NCI-H2227 (cell line): ENCODE data around the gene HTR3B.
"Not testable (repeated sequence)": the region's sequence is repeated elsewhere in the genome, so short reads cannot be mapped to it uniquely, and the experiment has no call there.

Experiments used
- DNase-seq: peaks from one replicate; lab custom pipeline; 2025; ENCODE audit not compliant: unreplicated experiment; lab: John Stamatoyannopoulos, UW

Gene HTR3B

DNA sequence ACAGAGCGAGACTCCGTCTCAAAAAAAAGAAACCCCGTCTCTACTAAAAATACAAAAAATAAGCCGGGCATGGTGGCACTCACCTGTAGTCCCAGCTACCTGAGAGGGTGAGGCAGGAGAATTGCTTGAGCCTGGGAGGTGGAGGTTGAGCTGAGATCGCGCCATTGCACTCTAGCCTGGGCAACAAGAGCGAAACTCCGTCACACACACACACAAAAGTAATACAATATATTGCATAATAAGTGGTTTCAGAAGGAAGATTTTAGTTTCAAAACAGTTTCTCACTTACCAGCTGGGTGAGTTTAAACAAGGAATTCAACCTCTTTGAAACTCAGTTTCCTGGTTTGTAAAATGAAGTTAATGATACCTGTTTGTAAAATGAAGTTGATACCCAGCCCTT lies 37.7 kb downstream of the HTR3B start:
- DNase-seq = no peak

DNA sequence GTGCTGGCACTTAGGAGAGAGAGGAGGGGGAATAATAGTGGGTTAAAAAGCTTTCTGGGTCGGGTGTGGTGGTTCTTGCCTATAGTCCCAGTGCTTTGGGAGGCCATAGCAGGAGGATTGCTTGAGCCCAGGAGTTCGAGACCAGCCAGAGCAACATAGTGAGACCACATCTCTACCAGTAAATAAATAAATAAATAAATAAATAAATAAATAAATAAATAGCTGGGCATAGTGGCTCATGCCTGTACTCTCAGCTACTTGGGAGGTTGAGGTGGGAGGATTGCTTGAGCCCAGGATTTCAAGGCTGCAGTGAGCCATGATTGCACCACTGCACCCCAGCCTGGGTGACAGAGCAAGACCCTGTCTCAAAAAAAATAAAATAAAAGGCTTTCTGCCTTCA lies 41.6 kb downstream of the HTR3B start:
- DNase-seq = not testable (repeated sequence)

DNA sequence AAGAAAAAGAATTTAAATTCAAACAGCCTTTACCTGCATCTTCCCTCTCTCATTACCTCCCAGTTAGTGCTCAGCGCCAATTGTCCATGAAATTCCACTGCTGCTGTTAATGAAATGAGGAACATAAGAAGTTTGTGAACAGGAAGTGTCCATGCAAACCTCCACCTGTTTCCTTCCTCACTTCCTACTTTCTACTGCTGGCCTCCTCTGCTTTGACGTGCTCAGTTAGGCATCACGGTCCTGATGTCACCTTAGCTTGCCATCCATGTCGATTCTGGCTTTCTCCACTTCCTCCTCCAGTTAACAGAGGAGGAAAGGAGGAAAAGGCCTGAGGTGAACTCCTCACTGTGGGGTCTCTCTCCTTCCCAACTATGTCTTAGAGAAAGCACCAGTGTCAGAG lies 43.4 kb downstream of the HTR3B start:
- DNase-seq = no peak

DNA sequence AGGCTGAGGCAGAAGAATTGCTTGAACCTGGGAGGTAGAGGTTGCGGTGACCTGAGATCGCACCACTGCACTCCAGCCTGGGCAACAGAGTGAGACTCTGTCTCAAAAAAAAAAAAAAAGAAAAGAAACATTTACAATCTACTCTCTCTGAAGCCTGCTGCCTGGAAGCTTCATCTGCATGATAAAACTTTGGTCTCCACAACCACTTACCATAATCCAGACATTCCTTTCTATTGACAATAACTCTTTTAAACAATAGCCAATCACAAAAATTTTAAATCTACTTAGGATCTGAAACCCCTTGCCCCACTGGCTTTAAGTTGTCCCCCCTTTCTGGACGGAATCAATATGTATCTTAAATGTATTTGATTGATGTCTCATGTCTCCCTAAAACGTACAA lies 45.3 kb downstream of the HTR3B start:
- no peak for DNase-seq

DNA sequence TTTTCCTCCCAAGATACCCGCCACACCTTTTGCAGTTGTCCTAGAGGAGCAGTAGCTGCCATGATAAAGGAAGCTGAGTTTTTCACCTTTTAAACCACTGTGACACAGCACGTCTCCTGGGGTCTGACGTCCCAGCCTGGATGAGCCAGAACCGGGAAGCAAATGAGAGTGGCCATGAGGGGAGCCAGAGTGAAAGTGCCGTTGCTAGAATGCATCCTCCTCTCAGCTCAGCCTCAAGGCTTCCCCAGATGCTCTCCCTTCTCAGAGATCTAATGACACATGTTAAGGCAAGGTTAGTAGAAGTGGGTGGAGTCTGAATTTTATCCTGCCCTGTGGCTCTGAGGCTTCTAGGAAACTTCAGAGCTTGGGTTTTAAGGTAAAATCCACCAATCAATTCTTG lies 46.9 kb downstream of the HTR3B start:
- DNase-seq = peak; percentile 22

DNA sequence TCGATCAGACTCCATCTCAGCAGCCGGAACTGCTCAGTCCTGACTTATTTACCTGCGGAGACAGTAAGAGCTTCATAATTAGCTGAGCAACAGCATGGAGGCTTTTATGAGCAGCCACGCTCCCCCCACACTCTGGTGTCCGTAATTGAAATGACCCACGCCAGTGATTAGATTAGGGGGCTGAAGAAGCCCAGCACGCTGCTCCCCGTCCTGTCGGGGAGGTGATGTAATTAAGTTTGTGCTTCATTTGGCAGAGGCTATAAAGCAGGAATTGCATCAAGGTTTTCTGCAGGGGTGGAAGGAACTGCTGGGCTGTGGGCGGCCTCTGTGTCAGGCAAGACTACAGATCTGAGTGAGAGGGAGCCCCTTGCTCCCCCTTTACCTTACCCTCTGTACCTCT lies 47.5 kb downstream of the HTR3B start:
- DNase-seq = no peak

DNA sequence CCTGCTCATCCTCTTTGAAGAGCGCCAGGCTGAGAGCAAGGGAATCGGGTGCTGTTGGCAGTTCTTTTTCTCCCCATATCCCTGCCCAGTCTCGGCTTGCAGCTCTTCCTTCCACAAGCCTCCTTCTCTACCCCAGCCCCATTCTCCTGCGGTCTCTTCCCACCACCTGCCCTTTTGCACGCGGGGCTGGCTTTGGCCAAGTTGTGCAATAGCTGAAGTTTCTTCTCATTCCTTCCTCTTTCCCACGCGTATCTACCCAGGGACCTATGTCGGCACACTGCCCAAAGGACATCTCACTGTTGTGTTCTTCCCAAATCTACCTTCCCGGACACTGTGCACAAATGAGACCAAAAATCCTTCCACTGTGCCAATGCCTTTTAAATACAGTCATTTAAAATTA lies 48.0 kb downstream of the HTR3B start:
- no peak for DNase-seq

DNA sequence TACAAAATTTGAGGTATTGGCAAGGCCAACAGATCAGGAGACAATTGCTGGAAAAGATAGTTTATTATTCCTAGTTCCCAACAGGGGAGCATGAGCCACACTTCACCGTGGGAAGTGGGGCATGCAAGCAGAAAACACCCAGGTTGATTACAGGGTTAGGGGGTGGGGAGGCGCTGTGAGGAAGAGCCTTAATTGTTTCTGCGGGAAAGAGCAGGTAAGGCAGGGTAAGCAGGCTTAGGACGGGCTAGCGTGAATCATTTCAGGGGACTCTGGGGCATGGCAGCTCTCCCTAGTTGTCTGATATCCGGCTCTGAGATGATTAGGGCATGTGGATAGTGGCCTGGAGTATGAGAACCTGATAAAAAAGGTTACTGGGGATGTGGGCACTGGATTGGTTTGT lies 49.6 kb downstream of the HTR3B start:
- DNase-seq = no peak

DNA sequence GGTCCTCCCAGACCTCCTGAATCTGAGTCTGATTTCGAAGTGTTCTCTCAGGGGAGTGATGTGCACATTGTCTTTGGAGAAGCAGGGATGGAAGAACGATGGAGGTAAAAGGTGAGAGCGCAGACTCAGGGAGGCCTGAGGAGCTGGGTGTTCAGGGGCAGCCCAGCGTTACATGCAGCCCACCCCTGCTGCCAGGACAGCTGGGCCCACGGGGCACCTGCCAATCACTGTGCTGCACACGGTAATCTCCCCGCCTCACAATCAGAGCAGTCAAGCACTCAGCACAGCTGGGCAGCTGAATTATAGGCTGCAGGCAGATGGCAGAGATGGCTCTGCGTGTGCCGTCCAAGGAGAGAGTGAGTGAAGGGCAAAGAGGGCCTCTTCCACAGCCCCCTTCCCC lies 52.4 kb downstream of the HTR3B start:
- DNase-seq = peak; percentile 59

DNA sequence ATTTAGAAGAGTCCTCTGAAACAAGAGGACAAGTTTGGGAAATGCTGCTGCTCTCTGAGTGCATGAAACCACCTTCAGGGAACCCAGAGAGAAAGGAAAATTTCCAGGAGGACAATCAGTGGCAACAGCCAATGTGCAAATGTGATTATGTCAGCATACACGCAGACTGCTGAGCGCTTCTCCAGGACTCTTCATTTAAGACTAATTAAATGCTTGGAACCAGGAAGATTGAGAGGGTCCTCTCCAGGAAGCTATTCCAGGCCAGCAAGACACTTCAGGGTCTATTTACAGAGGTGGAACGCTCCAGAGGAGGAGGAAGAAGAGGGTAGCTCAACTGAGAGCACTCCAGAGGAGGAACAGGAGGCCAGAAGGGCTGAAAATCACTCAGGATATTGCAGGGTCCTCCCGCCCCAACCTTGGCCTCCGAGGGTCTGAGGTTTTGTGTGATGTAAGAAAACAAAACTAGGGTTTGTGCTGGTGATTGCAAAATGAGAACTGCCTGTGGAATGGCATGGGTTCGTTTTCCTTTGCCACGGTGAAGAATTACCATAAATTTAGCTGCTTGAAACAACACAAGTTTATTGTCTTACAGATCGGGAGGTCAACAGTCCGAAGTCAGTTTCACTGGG lies 56.2 kb downstream of the HTR3B start:
- no peak for DNase-seq

DNA sequence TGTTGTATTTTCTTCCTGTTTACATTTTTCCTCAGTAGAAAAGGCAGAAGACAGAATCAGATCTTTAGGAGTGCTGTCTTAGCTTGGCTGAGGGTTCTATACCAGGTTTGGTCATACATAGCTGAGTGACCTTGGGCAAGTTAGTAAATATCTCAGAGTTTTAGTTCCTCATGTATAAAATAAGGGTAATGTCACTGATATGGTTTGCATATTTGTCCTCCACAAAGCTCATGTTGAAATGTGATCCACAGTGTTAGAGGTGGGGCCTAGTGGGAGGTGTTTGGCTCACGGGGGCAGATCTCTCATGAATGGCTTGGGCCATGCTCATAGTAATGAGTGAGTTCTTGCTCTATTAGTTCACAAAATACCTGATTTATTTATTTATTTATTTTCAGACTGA lies 62.8 kb downstream of the HTR3B start:
- DNase-seq = no peak

DNA sequence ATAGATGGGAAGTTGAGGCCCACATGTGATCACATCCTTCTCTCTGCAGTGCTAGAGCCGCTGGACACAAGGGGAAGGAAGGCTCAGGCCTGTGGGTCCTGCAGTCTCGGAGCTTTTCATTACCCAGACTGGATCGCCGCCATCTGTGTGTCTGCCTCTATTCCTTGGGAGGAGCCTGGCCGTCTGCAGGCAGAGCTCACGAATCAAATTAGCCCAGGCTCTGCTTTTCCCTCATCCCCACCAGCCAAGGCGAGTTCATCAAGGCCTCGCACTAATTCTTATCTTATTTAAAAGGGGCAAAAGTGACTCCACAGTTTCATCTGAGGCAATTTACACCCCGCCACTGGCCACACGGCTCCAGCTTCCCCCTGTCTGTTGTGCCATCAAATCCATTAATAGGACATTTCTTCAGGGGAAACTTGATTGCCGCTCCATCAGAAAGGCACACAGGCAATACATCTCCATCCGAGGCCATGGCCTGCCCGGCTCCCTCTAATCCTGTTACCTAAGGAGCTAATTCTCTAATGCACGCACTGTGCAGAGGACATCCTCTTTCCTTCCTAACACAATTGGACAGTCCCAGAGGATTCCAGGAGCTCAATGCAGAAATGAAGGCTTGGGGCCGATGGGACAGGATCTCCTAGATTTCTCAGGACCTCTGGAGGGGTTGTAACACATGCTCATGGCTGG lies 67.1 kb downstream of the HTR3B start:
- DNase-seq = no peak

DNA sequence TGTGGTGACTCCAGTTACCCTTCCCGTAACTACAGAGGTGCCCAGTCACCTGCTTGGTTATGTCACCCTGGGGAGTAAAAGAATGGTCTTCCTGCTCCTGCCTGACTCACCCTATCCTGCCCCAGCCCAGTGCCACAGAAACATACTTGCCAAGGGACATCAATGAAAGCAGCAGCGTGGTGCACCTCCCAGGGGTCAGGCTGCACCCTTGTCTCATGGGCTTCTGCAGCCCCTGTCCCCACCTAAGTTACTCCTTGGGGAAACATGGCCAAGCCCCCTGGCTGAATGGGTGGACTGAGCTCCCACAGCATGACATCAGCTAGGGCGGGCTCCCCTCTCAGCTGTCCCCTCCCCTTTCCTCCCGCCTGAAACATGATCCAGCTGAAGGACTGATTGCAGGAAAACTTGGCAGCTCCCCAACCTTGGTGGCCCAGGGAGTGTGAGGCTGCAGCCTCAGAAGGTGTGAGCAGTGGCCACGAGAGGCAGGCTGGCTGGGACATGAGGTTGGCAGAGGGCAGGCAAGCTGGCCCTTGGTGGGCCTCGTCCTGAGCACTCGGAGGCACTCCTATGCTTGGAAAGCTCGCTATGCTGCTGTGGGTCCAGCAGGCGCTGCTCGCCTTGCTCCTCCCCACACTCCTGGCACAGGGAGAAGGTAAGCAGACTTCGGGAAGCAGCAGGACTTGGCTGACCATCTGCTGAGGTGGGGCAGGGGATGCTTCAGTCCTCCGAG lies 70.3 kb downstream of the HTR3B start, which contains the start of gene HTR3A:
TSS of gene HTR3A (plus strand) at position 368 of the 730 bp plus-strand sequence. CDS start at position 586, 218 bp downstream.
- DNase-seq = peak; percentile 66

DNA sequence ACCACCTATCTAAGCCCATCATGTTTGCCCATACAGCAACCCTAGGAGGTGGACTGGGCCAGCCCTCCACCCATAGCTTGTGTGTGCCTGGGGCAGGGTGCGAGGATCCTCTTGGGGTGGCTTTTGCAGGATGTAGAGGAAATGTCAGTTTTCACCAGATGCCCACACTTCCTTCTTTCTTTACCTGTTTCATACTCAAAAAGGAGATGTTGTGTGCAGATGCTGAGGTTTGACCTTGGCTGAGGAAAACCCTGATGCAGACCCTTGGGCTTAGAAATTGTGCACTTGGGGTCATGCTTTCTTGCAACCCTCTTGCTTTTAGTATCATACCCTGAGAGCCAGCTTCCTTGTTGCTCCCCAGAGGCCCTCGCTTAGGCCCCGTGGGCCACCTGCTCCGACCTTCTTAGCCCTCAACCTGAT lies 72.5 kb downstream of the HTR3B start:
- DNase-seq = no peak

DNA sequence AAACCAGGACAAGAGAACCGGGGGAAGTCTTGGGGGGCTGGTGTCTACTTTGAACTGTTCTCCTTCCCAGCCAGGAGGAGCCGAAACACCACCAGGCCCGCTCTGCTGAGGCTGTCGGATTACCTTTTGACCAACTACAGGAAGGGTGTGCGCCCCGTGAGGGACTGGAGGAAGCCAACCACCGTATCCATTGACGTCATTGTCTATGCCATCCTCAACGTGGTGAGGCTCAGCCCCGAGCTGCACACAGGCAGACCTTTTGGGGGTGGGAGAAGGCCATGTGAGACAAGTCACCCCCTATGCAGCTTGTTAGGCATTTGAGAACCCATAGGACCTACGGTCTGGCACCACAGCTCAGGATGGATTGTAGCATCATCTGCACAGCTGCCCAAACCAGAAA lies 73.1 kb downstream of the HTR3B start:
- DNase-seq = no peak

DNA sequence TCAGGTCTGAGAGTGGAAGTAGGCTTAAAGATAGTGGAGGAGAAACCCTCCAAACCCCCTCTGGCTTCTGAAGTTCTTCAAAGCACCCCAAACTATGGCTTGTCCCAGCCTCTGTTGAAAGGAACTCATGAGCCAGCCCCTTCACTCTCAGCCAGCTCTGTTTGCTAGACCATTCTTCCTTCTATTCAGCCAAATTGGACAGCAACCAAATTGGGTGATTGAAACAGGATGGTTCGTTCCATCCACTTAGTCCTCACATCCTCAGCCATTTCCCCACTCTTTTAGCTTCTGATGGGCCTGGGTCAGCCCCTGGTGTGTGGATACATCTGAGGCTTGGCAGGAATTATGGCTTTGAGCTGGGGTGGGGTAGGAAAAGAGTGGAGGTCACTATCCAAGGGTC lies 74.8 kb downstream of the HTR3B start:
- DNase-seq = no peak

DNA sequence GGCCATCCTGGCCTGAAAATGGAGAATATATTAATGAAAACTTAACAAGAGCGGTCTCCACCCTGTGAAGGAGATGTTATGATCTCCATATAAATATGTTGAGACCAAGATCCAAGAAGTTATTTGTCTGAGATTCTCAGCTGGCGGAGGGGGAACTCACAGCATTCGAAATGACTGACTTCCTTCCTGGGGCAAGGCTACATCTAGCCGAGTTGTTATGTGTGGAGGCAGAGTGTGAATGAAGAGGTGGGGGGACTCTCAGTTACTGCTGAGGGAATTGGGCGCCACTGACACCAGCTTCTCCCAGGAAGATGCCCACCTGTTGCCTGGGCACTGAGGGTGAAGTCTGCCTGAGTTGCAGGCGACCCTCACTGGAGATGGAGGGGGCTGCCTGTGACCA lies 76.2 kb downstream of the HTR3B start:
- DNase-seq = no peak

DNA sequence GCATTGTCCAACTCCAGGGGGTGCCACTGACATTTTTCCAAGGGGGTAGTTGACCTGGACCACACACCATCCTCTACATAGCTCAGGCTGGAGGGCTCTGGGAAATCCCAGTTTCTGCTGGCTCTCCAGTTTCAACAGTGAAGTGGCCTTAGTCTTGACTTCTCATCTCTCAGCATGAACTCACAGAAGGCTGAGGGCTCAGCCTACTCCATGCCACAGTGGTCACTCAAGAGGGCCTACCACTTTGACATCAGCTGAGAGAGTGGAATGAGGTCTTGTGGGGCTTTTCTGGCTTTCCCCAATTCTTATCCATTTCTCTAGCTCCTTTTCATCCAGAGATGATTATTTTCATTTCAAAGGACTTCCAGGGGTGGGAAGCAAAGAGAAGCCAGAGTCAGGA lies 77.7 kb downstream of the HTR3B start:
- DNase-seq = no peak

DNA sequence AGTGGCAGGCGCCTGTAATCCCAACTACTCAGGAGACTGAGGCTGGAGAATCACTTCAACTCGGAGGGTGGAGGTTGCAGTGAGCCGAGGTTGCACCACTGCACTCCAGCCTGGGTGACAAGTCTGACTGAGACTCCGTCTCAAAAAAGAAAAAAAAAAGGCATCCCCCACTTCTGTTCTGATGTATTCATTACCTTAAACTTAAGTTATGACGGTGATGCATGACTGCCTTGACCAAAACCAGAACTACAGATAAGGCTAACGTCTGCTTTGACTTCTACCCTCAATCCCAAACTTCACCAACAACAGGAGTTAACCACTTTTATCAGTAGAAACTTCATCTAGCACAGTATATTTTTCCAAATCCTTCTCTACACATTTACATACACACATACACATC lies 80.2 kb downstream of the HTR3B start:
- DNase-seq = no peak

DNA sequence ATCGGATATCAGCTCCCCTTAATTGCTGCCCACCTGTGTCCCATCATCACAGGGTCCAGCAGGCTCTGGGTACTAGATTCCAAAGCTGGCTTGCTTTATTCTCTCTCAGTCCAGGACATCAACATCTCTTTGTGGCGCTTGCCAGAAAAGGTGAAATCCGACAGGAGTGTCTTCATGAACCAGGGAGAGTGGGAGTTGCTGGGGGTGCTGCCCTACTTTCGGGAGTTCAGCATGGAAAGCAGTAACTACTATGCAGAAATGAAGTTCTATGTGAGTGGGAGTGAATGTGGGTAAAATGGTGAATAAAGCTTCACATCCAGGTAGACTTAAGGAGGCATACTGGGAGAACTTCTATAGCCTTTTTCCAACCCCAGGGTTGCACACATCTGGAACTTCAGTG lies 81.3 kb downstream of the HTR3B start:
- no peak for DNase-seq

DNA sequence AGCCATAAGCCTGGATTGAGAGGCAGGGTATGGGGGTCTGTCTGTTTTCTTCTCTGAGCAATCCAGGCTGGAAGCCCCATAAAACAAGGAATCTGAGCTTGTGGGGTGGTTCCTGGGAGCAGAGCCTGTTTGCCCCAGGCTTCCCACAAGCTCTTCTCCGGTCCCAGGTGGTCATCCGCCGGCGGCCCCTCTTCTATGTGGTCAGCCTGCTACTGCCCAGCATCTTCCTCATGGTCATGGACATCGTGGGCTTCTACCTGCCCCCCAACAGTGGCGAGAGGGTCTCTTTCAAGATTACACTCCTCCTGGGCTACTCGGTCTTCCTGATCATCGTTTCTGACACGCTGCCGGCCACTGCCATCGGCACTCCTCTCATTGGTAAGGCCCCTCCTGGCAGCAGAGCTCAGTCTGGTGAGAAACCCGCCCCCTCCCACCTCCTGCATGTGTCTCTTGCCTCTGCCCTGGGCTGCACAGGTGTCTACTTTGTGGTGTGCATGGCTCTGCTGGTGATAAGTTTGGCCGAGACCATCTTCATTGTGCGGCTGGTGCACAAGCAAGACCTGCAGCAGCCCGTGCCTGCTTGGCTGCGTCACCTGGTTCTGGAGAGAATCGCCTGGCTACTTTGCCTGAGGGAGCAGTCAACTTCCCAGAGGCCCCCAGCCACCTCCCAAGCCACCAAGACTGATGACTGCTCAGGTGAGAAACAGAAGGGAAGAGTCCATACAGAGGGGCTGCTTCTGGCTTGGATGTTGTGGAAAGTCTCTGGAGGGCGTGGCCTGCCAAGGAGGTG lies 82.0 kb downstream of the HTR3B start:
- DNase-seq = no peak
